K562 (cell line): ENCODE results near the gene TBC1D5. TPM values are rescaled to one million over a fixed set of nuclear protein-coding genes. Genes with fewer than 3 reads are reported as not detected.

Experiments used
- ARNT ChIP-seq, 2 experiments: fragments of 450-650 bp; IDR thresholded peaks; 2 replicates each; pipeline ENCODE4 v1.6.1; 2016; ENCODE audit warnings: mild to moderate bottlenecking in 1 of 2
- CTBP1 ChIP-seq: fragments of 450-650 bp; IDR thresholded peaks from 2 replicates; pipeline ENCODE4 v1.6.1; 2016; ENCODE audit warnings: borderline replicate concordance
- DPF2 ChIP-seq: fragments of 450-650 bp; IDR thresholded peaks from 2 replicates; pipeline ENCODE4 v1.6.1; 2016
- E2F8 ChIP-seq: fragments of 450-650 bp; IDR thresholded peaks from 2 replicates; pipeline ENCODE4 v1.7.1; 2018; ENCODE audit warnings: mild to moderate bottlenecking, low read depth; ENCODE audit not compliant: partially characterized antibody
- FIP1L1 ChIP-seq: fragments of 200-400 bp; formaldehyde crosslinking; IDR thresholded peaks from 2 replicates; pipeline ENCODE4 v1.6.1; 2018; ENCODE audit warnings: mild to moderate bottlenecking, low read depth, low read length; ENCODE audit not compliant: poor library complexity, severe bottlenecking
- GABPB1 ChIP-seq: sonication (generic); formaldehyde crosslinking; IDR thresholded peaks from 2 replicates; pipeline ENCODE4 v1.8.0; 2022; ENCODE audit warnings: mild to moderate bottlenecking, missing genetic modification reagents
- HDAC3 ChIP-seq: fragments of 450-650 bp; IDR thresholded peaks from 2 replicates; pipeline ENCODE4 v1.6.1; 2018; ENCODE audit warnings: borderline replicate concordance, mild to moderate bottlenecking, moderate library complexity; ENCODE audit not compliant: partially characterized antibody
- HLTF ChIP-seq: fragments of 450-650 bp; IDR thresholded peaks from 2 replicates; pipeline ENCODE4 v1.6.1; 2016
- MBD1 ChIP-seq: fragments of 250-450 bp; sonication (Bioruptor Pico); IDR thresholded peaks from 2 replicates; pipeline ENCODE4 v1.8.0; 2022; ENCODE audit warnings: inconsistent platforms
- MED1 ChIP-seq: sonication (generic); formaldehyde crosslinking; IDR thresholded peaks from 2 replicates; pipeline ENCODE4 v1.8.1; 2023; ENCODE audit warnings: missing genetic modification reagents, borderline replicate concordance
- MYC ChIP-seq, 2 experiments: fragments of 250-450 bp in 1 of 2; sonication (Bioruptor Pico) in 1 of 2; IDR thresholded peaks; 2 replicates each; pipeline versions ENCODE4 v1.5.1 to v1.6.1; 2012 to 2021; ENCODE audit warnings: low read depth in 2 of 2, borderline replicate concordance in 1 of 2, improper control_type of control experiment in 1 of 2, low read length in 1 of 2, mild to moderate bottlenecking in 1 of 2, moderate library complexity in 1 of 2
- NCOR1 ChIP-seq: fragments of 450-650 bp; IDR thresholded peaks from 2 replicates; pipeline ENCODE4 v1.6.1; 2016; ENCODE audit warnings: mild to moderate bottlenecking, moderate library complexity
- PKNOX1 ChIP-seq: fragments of 450-650 bp; IDR thresholded peaks from 2 replicates; pipeline ENCODE4 v1.6.1; 2016
- SMARCA4 ChIP-seq: fragments of 450-650 bp; IDR thresholded peaks from 2 replicates; pipeline ENCODE4 v1.6.1; 2016
- SMARCC2 ChIP-seq: fragments of 450-650 bp; IDR thresholded peaks from 2 replicates; pipeline ENCODE4 v1.6.1; 2017; ENCODE audit warnings: antibody characterized with exemption, moderate library complexity, mild to moderate bottlenecking, low read depth
- XRCC3 ChIP-seq: fragments of 450-650 bp; IDR thresholded peaks from 2 replicates; pipeline ENCODE4 v1.6.1; 2017; ENCODE audit warnings: mild to moderate bottlenecking, moderate library complexity
- ZKSCAN8 ChIP-seq: fragments of 200-800 bp; sonication (Bioruptor generic); IDR thresholded peaks from 2 replicates; pipeline ENCODE4 v1.6.1; 2016; ENCODE audit warnings: missing genetic modification characterization, missing compliant biosample characterization
- ZNF217 ChIP-seq: sonication (generic); formaldehyde crosslinking; IDR thresholded peaks from 2 replicates; pipeline ENCODE4 v1.8.0; 2022; ENCODE audit warnings: mild to moderate bottlenecking, missing genetic modification reagents
- polyA plus RNA-seq, 8 experiments: library from polyadenylated mRNA; depleted of rRNA in 4 of 8; stranded (reverse) in 5 of 8; unstranded in 3 of 8; fragments of >200 nt; fragmentation: Nextera tagmentation in 2 of 8; fragmentation: Illumina TruSeq in 1 of 8; extraction: Ambion mirVana in 2 of 8; extraction: Trizol in 1 of 8; gene quantifications; 2 replicates each; pipeline versions ENCODE4 v1.2.1 to v1.2.3, GENCODE V29; 2011 to 2014; ENCODE audit warnings: inconsistent platforms in 1 of 8, missing spikeins in 1 of 8
- total RNA-seq, 7 experiments: library from RNA; depleted of rRNA in 6 of 7; stranded (reverse); fragments of >200 nt in 6 of 7; fragmentation: Illumina TruSeq in 2 of 7; extraction: Trizol in 2 of 7; gene quantifications; 2 replicates each; pipeline versions ENCODE4 v1.2.1 to v1.2.3, GENCODE V29; 2011 to 2021; ENCODE audit warnings: low replicate concordance in 1 of 7
- TF ChIP-seq, protein P1 (sequence below): fragments of 450-650 bp; IDR thresholded peaks from 2 replicates; pipeline ENCODE4 v1.6.1; 2016; ENCODE audit warnings: low read depth, mild to moderate bottlenecking, moderate library complexity
- TF ChIP-seq, protein P2 (sequence below): sonication (generic); formaldehyde crosslinking; IDR thresholded peaks from 2 replicates; pipeline ENCODE4 v1.8.0; 2022; ENCODE audit warnings: mild to moderate bottlenecking, missing genetic modification reagents, borderline replicate concordance

The TBC1D5 gene
- total and polyA plus RNA-seq, 9 of the 15 experiments (the other 6 are each of a cell fraction or from before 2014, with no cell fraction given): 2.9 to 38.1 (median 25.6) TPM

GRCh38 chr3:17771177-17772017 is 29.0 kb upstream of the TBC1D5 start (continued):
- TF ChIP-seq E2F8: no peak
- TF ChIP-seq FIP1L1: no peak
- no peak for TF ChIP-seq MED1 (CRISPR knock-in tag)
- no peak for TF ChIP-seq GABPB1
- TF ChIP-seq ZKSCAN8 (CRISPR knock-in tag): no peak
- peak; percentile 29 for TF ChIP-seq HDAC3
- TF ChIP-seq HLTF: 0 out of 2 replicates have a peak, but pooled peaks have one; percentile 5
- TF ChIP-seq ZNF217: no peak
- TF ChIP-seq, protein P1, sequence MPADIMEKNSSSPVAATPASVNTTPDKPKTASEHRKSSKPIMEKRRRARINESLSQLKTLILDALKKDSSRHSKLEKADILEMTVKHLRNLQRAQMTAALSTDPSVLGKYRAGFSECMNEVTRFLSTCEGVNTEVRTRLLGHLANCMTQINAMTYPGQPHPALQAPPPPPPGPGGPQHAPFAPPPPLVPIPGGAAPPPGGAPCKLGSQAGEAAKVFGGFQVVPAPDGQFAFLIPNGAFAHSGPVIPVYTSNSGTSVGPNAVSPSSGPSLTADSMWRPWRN: no peak
- peak; percentile 73 for TF ChIP-seq CTBP1
- no peak for TF ChIP-seq MYC (IDR thresholded peaks at IDR 0.05; ENCODE audit: low read depth, low read length)
- no peak for TF ChIP-seq MYC (CRISPR knock-in tag; IDR thresholded peaks at IDR 0.05; ENCODE audit: borderline replicate concordance, low read depth)
- TF ChIP-seq MBD1: no peak
- peak; percentile 97 for TF ChIP-seq SMARCA4
- TF ChIP-seq NCOR1: peak; percentile 80
- TF ChIP-seq, protein P2, sequence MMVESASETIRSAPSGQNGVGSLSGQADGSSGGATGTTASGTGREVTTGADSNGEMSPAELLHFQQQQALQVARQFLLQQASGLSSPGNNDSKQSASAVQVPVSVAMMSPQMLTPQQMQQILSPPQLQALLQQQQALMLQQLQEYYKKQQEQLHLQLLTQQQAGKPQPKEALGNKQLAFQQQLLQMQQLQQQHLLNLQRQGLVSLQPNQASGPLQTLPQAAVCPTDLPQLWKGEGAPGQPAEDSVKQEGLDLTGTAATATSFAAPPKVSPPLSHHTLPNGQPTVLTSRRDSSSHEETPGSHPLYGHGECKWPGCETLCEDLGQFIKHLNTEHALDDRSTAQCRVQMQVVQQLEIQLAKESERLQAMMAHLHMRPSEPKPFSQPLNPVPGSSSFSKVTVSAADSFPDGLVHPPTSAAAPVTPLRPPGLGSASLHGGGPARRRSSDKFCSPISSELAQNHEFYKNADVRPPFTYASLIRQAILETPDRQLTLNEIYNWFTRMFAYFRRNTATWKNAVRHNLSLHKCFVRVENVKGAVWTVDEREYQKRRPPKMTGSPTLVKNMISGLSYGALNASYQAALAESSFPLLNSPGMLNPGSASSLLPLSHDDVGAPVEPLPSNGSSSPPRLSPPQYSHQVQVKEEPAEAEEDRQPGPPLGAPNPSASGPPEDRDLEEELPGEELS: no peak
- TF ChIP-seq DPF2: peak; percentile 97
- peak; percentile 96 for TF ChIP-seq PKNOX1
- TF ChIP-seq SMARCC2: peak; percentile 93
- no peak for TF ChIP-seq XRCC3
- TF ChIP-seq ARNT (IDR thresholded peaks at IDR 0.05): peak in 1 of 2 experiments; percentile 15; a peak in 3 of 4 replicates
